ENCODE measurements around the gene DHX34.

DHX34 gene

DNA sequence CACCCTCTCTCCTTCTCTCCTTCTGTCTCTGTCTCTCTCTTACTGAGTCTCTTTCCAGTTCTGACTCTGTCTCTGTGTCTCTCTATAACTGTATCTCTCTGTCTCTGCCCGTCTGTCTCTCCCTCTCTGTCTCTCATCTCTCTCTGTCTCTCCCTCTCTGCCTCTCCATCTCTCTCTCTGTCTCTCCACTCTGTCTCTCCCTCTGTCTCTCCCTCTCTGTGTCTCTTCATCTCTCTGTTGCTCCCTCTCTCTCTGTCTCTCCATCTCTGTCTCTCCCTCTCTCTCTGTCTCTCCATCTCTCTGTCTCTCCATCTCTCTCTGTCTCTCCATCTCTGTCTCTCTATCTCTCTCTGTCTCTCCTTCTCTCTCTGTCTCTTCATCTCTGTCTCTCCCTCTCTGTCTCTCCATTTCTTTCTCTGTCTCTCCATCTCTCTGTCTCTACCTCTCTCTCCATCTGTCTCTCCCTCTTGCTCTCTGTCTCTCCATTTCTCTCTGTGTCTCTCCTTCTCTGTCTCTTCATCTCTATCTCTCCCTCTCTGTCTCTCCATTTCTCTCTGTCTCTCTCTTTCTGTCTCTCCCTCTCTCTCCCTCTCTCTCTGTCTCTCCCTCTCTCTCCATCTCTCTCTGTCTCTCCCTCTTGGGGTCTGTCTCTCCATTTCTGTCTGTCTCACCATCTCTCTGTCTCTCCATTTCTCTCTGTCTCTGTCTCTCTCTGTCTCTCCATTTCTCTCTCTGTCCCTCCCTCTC lies 73.5 kb downstream of the DHX34 start:
- DNase-seq (ENCODE audit: low spot score) = no peak
- in situ Hi-C loops (cut with MboI; ENCODE audit: low pct_unique_long_range_greater_than_20kb, low sequenced_read_pairs, unreplicated experiment) = no loop called here
- TF ChIP-seq, protein P1, sequence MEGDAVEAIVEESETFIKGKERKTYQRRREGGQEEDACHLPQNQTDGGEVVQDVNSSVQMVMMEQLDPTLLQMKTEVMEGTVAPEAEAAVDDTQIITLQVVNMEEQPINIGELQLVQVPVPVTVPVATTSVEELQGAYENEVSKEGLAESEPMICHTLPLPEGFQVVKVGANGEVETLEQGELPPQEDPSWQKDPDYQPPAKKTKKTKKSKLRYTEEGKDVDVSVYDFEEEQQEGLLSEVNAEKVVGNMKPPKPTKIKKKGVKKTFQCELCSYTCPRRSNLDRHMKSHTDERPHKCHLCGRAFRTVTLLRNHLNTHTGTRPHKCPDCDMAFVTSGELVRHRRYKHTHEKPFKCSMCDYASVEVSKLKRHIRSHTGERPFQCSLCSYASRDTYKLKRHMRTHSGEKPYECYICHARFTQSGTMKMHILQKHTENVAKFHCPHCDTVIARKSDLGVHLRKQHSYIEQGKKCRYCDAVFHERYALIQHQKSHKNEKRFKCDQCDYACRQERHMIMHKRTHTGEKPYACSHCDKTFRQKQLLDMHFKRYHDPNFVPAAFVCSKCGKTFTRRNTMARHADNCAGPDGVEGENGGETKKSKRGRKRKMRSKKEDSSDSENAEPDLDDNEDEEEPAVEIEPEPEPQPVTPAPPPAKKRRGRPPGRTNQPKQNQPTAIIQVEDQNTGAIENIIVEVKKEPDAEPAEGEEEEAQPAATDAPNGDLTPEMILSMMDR (IDR thresholded peaks at IDR 0.05; ENCODE audit: extremely low read depth, insufficient read depth, missing control alignments) = no peak

DNA sequence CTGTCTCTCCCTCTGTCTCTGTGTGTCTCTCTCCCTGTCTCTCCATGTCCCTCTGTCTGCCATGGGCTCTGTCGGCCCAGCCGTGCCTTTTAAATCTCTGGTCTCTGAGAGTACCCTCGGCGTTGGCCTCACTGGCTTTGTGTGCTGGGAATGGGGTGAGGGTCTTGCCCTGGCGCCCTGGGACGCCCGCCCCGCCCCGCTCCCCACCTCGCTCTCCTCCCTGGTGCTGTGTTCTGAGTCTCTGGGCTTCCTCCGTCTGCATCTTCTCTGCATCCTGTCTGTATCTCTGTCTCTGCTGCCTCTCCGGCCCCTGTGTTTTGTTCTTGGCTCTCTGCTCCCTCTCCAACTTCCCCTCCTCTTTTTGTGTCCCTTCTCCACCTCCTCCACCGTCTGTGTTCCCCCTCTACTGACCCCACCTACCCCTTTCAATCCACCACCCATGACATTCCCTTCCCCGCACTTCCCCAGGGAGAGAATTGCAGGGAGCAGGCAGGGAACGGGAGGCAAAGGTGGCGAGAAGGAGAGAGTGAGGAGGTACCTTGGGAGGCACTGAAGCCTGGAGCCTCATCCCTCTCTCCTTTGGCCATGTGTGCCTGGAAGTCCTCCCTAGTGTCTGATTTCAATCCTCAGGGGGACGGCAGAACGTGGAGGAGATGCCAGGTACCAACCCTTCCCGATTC lies 74.2 kb downstream of the DHX34 start:
- no peak for DNase-seq (ENCODE audit: low spot score)
- in situ Hi-C loops (cut with MboI; ENCODE audit: low pct_unique_long_range_greater_than_20kb, low sequenced_read_pairs, unreplicated experiment) = no loop called here
- TF ChIP-seq, protein P1 (IDR thresholded peaks at IDR 0.05; ENCODE audit: extremely low read depth, insufficient read depth, missing control alignments) = no peak

DNA sequence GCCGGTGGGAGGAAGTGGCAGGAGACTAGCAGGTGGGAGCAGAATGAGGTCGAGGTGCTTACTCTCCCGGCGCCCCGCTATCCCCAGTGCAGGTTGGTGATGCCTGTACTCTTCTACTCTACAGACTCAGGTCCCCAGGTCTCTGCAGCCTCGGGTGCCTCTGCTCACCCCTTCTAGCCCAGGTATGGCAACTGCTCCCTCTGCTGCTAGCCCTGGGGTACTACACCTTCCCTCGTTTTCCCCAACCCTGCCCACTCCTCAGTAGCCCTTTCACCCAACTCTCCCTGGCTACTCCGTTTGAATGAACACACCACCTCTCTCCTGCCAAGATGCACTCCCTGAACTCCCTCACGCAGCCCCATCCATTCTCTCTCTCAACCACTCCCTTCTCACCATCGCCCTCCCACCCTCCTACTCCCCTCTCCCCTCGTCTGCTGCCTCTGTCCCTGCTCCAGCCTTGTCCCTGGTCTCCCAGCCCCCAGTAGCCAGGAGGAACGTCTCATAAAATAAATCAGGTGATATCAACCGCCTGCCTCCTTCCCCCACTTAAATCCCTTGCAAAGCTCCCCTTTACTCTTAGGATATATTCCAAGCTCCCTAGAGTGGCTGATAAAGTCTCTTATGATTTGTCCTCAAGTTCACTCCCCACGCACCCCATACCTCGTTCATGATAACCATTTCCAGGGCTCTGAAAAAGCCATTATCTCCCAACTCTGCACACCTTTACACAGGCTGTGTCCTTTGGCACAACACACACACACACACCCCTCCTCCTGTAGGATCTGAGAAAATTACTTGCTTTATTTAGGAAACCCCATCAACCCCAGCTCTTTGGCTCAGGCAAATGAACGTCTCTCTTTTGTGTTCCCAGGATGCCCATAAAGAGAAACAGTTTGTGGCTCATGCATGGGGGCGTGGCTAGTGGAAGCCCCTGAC lies 78.4 kb downstream of the DHX34 start:
- in situ Hi-C loops (cut with MboI; ENCODE audit: low pct_unique_long_range_greater_than_20kb, low sequenced_read_pairs, unreplicated experiment) = no loop called here
- peak; percentile 87 for DNase-seq (ENCODE audit: low spot score)
- TF ChIP-seq, protein P1 (IDR thresholded peaks at IDR 0.05; ENCODE audit: extremely low read depth, insufficient read depth, missing control alignments) = peak; percentile 88

DNA sequence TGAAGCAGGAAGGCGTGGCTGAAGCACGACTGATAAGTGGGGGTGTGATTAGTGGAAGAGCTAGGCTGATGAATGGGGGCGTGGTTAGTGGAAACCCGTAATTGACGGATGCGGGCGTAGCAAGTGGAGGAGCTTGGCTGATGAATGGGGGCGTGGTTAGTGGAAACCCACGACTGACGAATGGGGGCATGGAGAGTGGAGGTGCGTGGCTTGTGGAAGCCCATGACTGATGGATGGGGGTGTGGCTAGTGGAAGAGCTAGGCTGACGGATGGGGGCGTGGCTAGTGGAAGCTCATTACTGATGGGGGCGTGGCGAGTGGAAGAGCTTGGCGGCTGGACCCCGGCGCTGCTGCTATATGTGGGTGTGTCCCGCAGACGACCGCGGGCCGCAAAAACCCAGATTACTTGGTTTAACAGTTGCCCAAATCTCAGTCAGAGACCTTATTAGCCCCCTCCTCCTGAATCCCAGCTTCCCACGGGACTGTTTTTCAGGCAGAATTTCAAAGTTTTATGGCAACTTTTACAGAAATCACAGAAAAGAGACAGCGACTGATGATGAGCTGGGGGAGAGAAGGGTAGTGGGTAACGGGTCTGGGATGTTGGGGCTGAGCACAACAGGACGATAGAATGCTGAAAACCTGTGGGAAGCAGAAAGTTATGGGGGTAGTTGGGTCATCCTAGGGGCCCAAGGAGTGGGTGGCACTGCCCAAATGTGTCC lies 79.2 kb downstream of the DHX34 start:
- DNase-seq (ENCODE audit: low spot score) = peak; percentile 96
- TF ChIP-seq, protein P1 (IDR thresholded peaks at IDR 0.05; ENCODE audit: extremely low read depth, insufficient read depth, missing control alignments) = no peak
- in situ Hi-C loops (cut with MboI; ENCODE audit: low pct_unique_long_range_greater_than_20kb, low sequenced_read_pairs, unreplicated experiment) = no loop called here

DNA sequence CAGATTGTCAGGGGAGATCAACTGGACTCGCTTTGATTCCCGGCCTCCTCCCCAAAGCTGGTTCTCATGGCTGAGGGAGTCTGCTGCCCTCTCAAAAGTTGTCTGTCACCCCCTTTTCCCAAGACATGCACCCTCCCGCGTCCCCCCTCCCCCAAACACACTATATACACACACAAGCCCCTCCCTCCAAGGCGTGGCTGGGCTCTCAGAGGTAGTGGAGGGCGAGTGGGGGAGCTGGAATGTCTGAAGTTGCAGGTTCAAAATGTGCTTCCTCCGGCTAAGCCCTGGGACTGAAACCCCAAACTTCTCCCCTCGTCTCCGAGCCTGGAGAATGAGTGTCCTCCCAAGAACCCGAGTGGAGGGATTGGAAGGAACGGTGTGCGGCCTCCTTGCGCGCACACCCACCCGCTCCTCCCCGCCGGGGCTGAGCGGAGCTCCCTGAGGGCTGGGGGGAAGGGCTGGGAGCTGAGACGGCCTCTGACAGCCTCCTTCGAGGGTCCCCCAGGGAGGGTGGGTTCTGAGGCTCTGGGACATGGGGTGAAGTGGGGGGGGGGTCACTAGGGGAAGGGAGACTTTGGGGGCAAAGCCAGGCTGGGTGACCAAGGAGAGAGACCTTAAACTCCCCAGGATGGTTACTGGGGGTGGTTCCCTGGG lies 80.2 kb downstream of the DHX34 start:
- in situ Hi-C loops (cut with MboI; ENCODE audit: low pct_unique_long_range_greater_than_20kb, low sequenced_read_pairs, unreplicated experiment) = no loop called here
- DNase-seq (ENCODE audit: low spot score) = no peak
- TF ChIP-seq, protein P1 (IDR thresholded peaks at IDR 0.05; ENCODE audit: extremely low read depth, insufficient read depth, missing control alignments) = no peak
